Peyer's patch (tissue), 4 donors: ENCODE measurements around the gene BRAF. TPM values are rescaled to one million over a fixed set of nuclear protein-coding genes. Genes with fewer than 3 reads are reported as not detected.
"Not testable (repeated sequence)": the region's sequence is repeated elsewhere in the genome, so short reads cannot be mapped to it uniquely, and the experiment has no call there.

Experiments used
- DNase-seq, 3 donors: peaks; one replicate each; pipeline ENCODE4 v3.0.0-alpha.2; 2017 to 2019
- H3K27ac ChIP-seq, 4 donors: fragments of 200-600 bp; sonication (generic); one replicate each; pipeline ENCODE4 v1.5.1; 2016 to 2019
- H3K27me3 ChIP-seq, 2 donors: fragments of 200-600 bp; sonication (generic); one replicate each; pipeline ENCODE4 v1.5.1; 2019
- H3K36me3 ChIP-seq, 3 donors: fragments of 200-600 bp; sonication (generic); one replicate each; pipeline ENCODE4 v1.5.1; 2016 to 2019
- H3K4me1 ChIP-seq, 4 donors: fragments of 200-600 bp; sonication (generic); one replicate each; pipeline ENCODE4 v1.5.1; 2016 to 2019
- H3K4me3 ChIP-seq, 4 donors: fragments of 200-600 bp; sonication (generic); 1 replicate in 3 of 4; 2 replicates in 1 of 4; pipeline ENCODE4 v1.5.1; 2016 to 2019; ENCODE audit warnings: mild to moderate bottlenecking in 1 of 4
- H3K9me3 ChIP-seq, 4 donors: fragments of 200-600 bp; sonication (generic); one replicate each; pipeline ENCODE4 v1.5.1; 2016 to 2019; ENCODE audit warnings: mild to moderate bottlenecking in 1 of 4
- CTCF ChIP-seq, 6 experiments: fragments of 450-650 bp in 4 of 6; fragments of 200-600 bp in 2 of 6; sonication (generic) in 1 of 6; IDR thresholded peaks; one replicate each; pipeline ENCODE4 v1.5.1; 2017 to 2019; ENCODE audit warnings: antibody characterized with exemption in 6 of 6, mild to moderate bottlenecking in 3 of 6, moderate library complexity in 1 of 6
- POLR2A ChIP-seq, 2 donors: fragments of 450-650 bp; IDR thresholded peaks; one replicate each; pipeline ENCODE4 v1.5.1; 2017; ENCODE audit warnings: antibody characterized with exemption in 2 of 2, mild to moderate bottlenecking in 2 of 2, moderate library complexity in 2 of 2
- total RNA-seq, 4 donors: library from RNA; depleted of rRNA; stranded (reverse); fragments of >200 nt; gene quantifications; one replicate each; pipeline ENCODE4 v1.1.0, GENCODE V29; 2016

Gene BRAF
- total RNA-seq, 4 donors from 2014 or later, result 26.3 to 97.4 (median 47.6) TPM

GRCh38 chr7:140928491-140929309 lies 4.0 kb upstream of the BRAF start:
- H3K4me3 ChIP-seq, result no peak overlapping the region
- DNase-seq, result no peak
- no peak overlapping the region for H3K27ac ChIP-seq
- TF ChIP-seq CTCF (IDR thresholded peaks at IDR 0.05) (no peak), POLR2A (IDR thresholded peaks at IDR 0.05) (no peak)
- no peaks in the 10 kb centered on the region for H3K27me3 ChIP-seq
- H3K4me1 ChIP-seq, result no peaks in the 10 kb centered on the region
- H3K9me3 ChIP-seq, result no peaks in the 10 kb centered on the region
- H3K36me3 ChIP-seq, result no peaks in the 10 kb centered on the region

GRCh38 chr7:140927945-140928344 lies 3.2 kb upstream of the BRAF start:
- not testable (repeated sequence) for H3K4me1 ChIP-seq, H3K27ac ChIP-seq, H3K9me3 ChIP-seq, H3K27me3 ChIP-seq, H3K36me3 ChIP-seq, DNase-seq, H3K4me3 ChIP-seq

- Histone ChIP-seq H3K36me3 (no peaks in the 10 kb centered on the region), H3K27ac (no peak overlapping the region), H3K4me3 (no peak overlapping the region), H3K4me1 (peaks cover 0 to 9% (median 0%) of the 10 kb centered on the region in 4 donors), H3K27me3 (no peaks in the 10 kb centered on the region), H3K9me3 (no peaks in the 10 kb centered on the region)
- TF ChIP-seq POLR2A (IDR thresholded peaks at IDR 0.05) (no peak), CTCF (IDR thresholded peaks at IDR 0.05) (no peak)
- no peak for DNase-seq
Measured at GRCh38 chr7:140927351-140927750, 2.6 kb upstream of the BRAF start.

- Histone ChIP-seq H3K4me1 (peaks cover 0 to 13% (median 0%) of the 10 kb centered on the region in 4 donors), H3K9me3 (no peaks in the 10 kb centered on the region), H3K36me3 (no peaks in the 10 kb centered on the region), H3K4me3 (no peak overlapping the region), H3K27ac (no peak overlapping the region), H3K27me3 (no peaks in the 10 kb centered on the region)
- no peak for TF ChIP-seq POLR2A (IDR thresholded peaks at IDR 0.05)
- no peak for TF ChIP-seq CTCF (IDR thresholded peaks at IDR 0.05)
- DNase-seq, result no peak
Measured at GRCh38 chr7:140926021-140926817, 1.5 kb upstream of the BRAF start.

- peak overlapping the region; percentile 89 to 99 (median 93) for H3K4me3 ChIP-seq
- H3K4me1 ChIP-seq, result peaks cover 0 to 13% (median 0%) of the 10 kb centered on the region in 4 donors
- DNase-seq, result peak; percentile 73 to 86 (median 83)
- H3K27ac ChIP-seq, result peak overlapping the region; percentile 92 to 98 (median 97)
- H3K36me3 ChIP-seq, result no peaks in the 10 kb centered on the region
- H3K9me3 ChIP-seq, result no peaks in the 10 kb centered on the region
- no peaks in the 10 kb centered on the region for H3K27me3 ChIP-seq
- TF ChIP-seq POLR2A (IDR thresholded peaks at IDR 0.05) (peak in 1 of 2 donors; percentile 39), CTCF (IDR thresholded peaks at IDR 0.05) (peak in 3 of 6 experiments; percentile 6 to 36 (median 30))
Measured at GRCh38 chr7:140924019-140924820, 509 bp downstream of the BRAF start.
